NCI-H524 treated with DMSO at 0.1 percent for 48 hours (cell line): ENCODE measurements around the gene PALLD.
"Not testable (repeated sequence)": the region's sequence is repeated elsewhere in the genome, so short reads cannot be mapped to it uniquely, and the experiment has no call there.

Experiments used
- DNase-seq: peaks from one replicate; lab custom pipeline; 2025; lab: John Stamatoyannopoulos, UW

PALLD gene

GRCh38 chr4:168491563-168491962 is 5.3 kb upstream of the PALLD start:
- DNase-seq = no peak

DNA sequence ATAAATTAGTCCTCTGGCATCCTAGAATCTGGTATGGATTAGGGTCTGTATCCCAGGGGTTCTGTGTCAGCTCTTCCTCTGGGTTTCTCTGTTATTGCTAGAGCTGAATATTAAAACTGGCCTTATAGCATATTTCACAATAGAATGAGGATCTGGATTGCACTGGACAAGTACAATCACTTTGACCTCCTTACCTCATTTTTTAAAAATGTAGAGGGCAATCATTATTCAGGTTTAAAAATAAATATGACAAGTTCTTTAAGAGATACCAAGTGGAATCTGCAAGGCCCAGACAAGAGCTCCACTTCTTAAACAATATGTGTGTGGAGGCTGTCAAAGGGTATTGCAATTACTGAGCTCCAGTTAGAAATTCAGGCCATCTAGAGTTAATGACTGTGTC is 1.4 kb downstream of the PALLD start:
- DNase-seq = no peak

- no peak for DNase-seq
These were observed 2.4 kb downstream of the PALLD start for GRCh38 chr4:168499241-168499640.

DNA sequence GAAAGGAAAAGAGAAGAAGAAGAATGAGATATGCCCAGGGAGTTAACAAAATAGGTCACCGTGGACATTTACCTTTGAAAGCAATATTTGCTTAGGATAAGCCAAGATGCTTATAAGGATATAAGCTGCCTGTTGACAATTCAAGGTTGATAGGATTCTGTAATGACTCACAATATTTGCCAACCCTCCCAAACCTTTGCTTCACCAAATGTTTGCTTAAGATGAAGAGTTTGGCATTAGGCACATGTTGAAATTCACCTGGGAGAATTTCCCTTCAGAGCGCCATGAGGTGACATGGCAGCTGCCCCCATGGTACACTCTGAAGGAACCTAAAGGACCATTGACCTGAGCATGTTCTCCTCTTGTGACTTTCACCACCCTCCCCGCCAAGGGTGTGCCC is 4.6 kb downstream of the PALLD start:
- DNase-seq = no peak

GRCh38 chr4:168502861-168503260 is 6.0 kb downstream of the PALLD start:
- no peak for DNase-seq

DNA sequence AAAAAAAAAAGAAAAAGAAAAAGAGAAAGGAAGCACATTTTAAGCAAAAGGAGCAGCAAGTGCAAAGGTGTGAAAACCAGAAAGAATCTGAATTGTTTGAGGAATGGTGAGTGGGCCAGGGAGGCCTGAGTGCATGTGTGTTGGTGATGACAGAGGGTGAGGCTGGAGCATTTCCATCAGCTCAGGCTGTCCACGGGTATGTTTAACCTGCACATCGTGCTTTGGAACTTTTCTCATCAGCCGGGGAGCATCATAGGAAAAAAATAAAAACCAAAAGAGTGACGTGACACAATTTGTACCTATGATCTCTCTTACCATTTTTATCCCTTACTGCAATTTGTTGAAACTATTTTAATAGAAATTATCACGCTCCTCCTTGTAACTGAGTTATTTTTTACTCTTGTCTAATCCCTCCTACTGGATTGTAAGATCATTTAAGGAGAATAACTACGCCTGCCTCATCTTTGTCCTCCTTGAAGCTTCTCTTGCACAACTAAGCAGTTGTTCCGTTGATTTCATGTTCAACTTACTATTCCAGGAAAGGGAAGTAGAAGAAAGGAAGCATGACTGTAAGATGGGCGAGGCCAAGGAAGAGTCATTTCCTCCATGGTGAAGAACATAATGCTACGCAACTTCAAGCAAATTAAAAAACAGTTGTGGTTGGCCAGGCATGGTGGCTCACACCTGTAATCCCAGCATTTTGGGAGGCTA is 7.0 kb downstream of the PALLD start:
- no peak for DNase-seq

DNA sequence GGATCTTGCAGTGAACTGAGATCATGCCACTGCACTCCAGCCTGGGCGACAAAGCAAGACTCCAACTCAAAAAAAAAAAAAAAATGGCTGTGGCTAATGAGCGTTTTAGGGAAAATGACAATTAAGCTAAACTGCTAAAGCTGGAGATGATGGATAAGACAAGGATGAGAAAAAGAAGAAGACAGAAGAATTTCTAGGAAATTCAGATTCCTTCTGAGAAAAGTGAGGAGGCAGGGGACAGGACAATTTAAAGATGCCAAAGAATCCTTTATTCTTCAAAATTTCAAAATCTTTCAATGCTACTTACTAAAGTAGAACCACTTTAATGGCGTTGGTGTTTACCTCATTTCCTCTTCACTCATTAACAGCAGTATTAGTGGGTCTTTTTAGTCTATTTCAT is 7.7 kb downstream of the PALLD start:
- no peak for DNase-seq

DNA sequence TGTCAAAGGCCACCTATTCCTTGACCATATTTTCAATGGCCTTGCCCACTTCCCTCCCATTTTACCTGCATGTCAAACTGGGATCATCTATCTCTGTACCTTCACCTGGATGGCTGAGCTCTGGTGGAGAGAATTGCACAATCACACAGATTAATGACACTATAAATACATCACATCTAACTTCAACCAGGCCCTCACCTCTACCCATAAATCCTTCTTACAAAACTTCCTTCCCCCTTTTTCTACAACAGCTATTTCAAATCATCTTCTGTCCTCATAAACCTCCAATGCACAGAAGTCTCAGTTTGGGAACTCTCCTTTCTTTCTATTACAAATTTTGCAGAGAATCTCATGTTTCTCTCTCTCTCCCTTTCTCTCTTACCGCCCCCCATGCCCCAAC is 9.2 kb downstream of the PALLD start:
- DNase-seq = no peak

GRCh38 chr4:168507178-168507815 is 10.4 kb downstream of the PALLD start:
- DNase-seq = no peak

DNA sequence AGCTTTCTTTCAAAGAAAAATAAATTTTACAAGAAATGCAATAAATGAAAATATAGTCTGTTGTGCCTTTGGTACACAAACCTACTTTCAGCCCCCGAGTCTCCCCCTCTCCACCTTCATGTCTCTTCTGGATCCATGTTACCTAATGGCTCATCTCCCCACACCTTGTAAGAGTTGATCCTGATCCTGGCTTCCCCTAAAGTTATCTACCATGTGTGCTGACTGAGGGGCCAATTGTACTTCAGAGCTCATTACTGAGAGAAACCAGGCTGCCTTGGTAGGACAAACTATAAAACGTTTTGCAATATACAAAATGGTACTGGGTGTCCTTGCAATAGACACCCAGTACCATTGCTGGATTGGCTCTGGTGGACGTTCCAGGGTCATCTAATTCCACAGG is 11.8 kb downstream of the PALLD start:
- no peak for DNase-seq

DNA sequence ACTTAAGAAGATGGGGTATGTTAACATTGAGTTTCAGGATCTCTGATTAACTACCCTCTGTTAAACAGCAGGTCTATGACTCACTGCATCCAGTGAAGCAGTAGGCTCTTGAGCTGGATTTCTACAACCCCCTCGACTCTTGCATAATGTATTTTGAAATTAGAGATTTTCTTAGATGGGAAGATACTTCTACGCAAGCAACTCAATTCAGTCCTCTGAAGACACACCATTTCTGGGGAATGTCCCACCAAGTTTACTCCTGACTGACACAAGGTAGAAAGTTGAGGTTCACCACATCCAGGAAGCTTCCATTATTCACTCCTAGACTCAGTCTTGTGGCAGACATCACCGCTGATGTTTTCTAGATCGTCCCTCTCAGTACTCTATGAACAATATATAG is 12.9 kb downstream of the PALLD start:
- DNase-seq = no peak

DNA sequence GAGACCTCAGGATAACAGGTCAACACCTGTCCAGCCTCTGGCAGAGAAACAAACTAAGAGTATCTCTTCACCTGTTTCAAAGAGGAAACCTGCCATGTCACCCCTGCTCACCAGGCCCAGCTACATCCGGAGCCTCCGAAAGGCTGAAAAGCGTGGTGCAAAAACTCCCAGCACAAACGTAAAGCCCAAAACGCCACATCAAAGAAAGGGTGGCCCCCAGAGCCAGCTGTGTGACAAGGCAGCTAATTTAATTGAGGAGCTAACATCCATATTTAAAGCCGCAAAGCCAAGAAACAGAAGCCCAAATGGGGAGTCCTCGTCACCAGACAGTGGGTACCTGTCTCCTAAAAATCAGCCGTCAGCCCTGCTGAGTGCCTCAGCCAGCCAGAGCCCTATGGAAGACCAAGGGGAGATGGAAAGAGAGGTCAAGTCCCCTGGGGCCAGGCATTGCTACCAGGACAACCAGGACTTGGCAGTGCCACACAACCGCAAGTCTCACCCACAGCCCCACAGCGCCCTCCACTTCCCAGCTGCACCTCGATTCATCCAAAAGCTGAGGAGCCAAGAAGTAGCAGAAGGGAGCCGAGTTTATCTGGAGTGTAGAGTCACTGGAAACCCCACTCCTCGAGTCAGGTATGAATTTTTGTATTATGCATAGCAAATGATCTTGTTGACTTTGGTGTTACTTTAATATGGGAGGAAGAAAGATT is 15.1 kb downstream of the PALLD start:
- no peak for DNase-seq

DNA sequence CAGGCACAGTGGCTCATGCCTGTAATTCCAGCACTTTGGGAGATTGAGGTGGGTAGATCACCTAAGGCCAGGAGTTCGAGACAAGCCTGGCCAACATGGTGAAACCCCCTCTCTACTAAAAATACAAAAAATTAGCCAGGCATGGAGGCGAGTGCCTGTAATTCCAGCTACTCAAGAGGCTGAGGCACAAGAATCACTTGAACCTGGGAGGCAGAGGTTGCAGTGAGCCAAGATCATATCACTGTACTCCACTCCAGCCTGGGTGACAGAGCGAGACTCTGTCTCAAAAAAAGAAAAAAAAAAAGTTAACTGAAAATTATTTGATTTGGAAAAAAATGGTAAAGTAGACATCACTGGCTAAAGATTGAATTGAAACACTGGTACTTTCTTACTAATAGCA is 17.0 kb downstream of the PALLD start:
- not testable (repeated sequence) for DNase-seq

GRCh38 chr4:168514249-168514852 is 17.5 kb downstream of the PALLD start:
- no peak for DNase-seq

GRCh38 chr4:168515222-168516011 is 18.6 kb downstream of the PALLD start:
- DNase-seq = no peak

GRCh38 chr4:168516841-168517240 is 20.0 kb downstream of the PALLD start:
- DNase-seq = no peak

- no peak for DNase-seq
These were observed 22.7 kb downstream of the PALLD start for GRCh38 chr4:168519576-168519975.

- no peak for DNase-seq
These were observed 24.9 kb downstream of the PALLD start for GRCh38 chr4:168521721-168522120.

GRCh38 chr4:168522356-168522755 is 25.5 kb downstream of the PALLD start:
- DNase-seq = no peak

DNA sequence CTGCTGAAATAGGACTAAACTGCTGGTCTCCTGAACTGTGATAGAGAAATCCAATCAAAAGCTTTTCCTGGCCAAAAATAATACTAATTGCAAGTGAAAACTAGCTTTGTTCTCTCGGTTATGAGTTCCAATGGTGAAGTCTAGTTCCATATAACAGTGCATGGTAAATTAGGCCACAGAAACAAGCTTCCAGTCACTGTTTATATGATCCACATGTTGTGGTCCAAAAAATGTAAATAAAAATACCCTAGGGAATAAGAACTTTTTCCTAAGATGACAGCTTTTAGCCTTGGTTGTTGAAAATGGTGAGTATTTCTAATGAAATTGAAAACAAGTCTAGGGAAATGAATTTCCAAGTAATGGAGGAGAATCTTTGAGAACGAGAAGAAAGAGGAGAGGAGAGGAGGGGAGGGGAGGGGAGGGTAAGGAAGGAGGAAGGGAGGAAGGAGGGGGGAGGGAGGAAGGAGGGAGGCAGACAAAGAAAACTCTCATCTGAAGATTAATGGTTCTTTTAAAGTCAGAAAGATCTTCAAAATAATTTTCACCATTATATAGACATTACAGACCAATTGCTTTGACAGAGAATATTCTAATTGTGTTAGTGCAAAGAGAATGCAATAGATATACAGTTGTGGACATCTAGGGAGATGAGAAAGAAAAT is 26.1 kb downstream of the PALLD start:
- DNase-seq = no peak

GRCh38 chr4:168524006-168524405 is 27.2 kb downstream of the PALLD start:
- no peak for DNase-seq

- no peak for DNase-seq
These were observed 28.0 kb downstream of the PALLD start for GRCh38 chr4:168524897-168525296.
